DND-41 (cell line): ENCODE results near the gene DPYD.

ENCODE experiments used
- ATAC-seq: fragments of 200-7000 bp; cut with Tn5 transposase; 3 replicates; pipeline ENCODE4 v1.9.1; 2021; ENCODE audit warnings: low read depth; ENCODE audit not compliant: insufficient read depth
- DNase-seq: peaks from one replicate; pipeline ENCODE4 v3.0.0-alpha.2; 2020
- H2AFZ ChIP-seq: 2 replicates; pipeline ENCODE4 v1.6.0; 2012; ENCODE audit warnings: low read depth, low read length
- H3K27ac ChIP-seq: 2 replicates; pipeline ENCODE4 v1.5.1; 2012; ENCODE audit warnings: low read length, inconsistent platforms
- H3K27me3 ChIP-seq: fragments of 200-600 bp; sonication (generic); 2 replicates; pipeline ENCODE4 v1.6.0; 2012; ENCODE audit warnings: low read length, mild to moderate bottlenecking, inconsistent platforms; ENCODE audit not compliant: insufficient read depth, poor library complexity
- H3K36me3 ChIP-seq: 2 replicates; pipeline ENCODE4 v1.5.1; 2012; ENCODE audit warnings: low read length, inconsistent platforms; ENCODE audit not compliant: insufficient read depth
- H3K4me1 ChIP-seq: 2 replicates; pipeline ENCODE4 v1.5.1; 2012; ENCODE audit warnings: mild to moderate bottlenecking, low read length; ENCODE audit not compliant: insufficient read depth
- H3K4me2 ChIP-seq: 2 replicates; pipeline ENCODE4 v1.6.0; 2012; ENCODE audit warnings: mild to moderate bottlenecking, moderate library complexity, low read length, inconsistent platforms; ENCODE audit not compliant: insufficient read depth
- H3K4me3 ChIP-seq, 2 experiments: fragments of 200-600 bp in 1 of 2; shearing (Covaris generic) in 1 of 2; 2 replicates each; pipeline ENCODE4 v1.5.1; 2012 to 2016; ENCODE audit warnings: inconsistent platforms in 2 of 2, low read length in 2 of 2, mild to moderate bottlenecking in 2 of 2, low read depth in 1 of 2, moderate library complexity in 1 of 2
- H3K79me2 ChIP-seq: 2 replicates; pipeline ENCODE4 v1.6.0; 2012; ENCODE audit warnings: low read length, inconsistent platforms; ENCODE audit not compliant: insufficient read depth
- H3K9ac ChIP-seq: 2 replicates; pipeline ENCODE4 v1.6.0; 2012; ENCODE audit warnings: low read depth, mild to moderate bottlenecking, inconsistent platforms, low read length, moderate library complexity
- H3K9me3 ChIP-seq: 2 replicates; pipeline ENCODE4 v1.5.1; 2012; ENCODE audit warnings: low read length, moderate library complexity, mild to moderate bottlenecking, inconsistent platforms; ENCODE audit not compliant: insufficient read depth, severe bottlenecking
- H4K20me1 ChIP-seq: 2 replicates; pipeline ENCODE4 v1.6.0; 2012; ENCODE audit warnings: low read length; ENCODE audit not compliant: insufficient read depth
- CTCF ChIP-seq: IDR thresholded peaks from 2 replicates; pipeline ENCODE4 v1.5.1; 2012; ENCODE audit warnings: borderline replicate concordance, low read length, moderate library complexity, mild to moderate bottlenecking; ENCODE audit not compliant: poor library complexity, severe bottlenecking; ENCODE audit errors: extremely low read depth
- EZH2 ChIP-seq: IDR thresholded peaks from 3 replicates; pipeline ENCODE4 v1.6.1; 2012; ENCODE audit warnings: borderline replicate concordance, low read depth, mild to moderate bottlenecking, moderate library complexity, low read length, inconsistent platforms; ENCODE audit not compliant: severe bottlenecking

Gene DPYD

GRCh38 chr1:97943354-97943753 is 22.5 kb upstream of the DPYD start:
- DNase-seq (no peak), ATAC-seq (no peak)
- peak overlapping the region; percentile 69 for H3K4me2 ChIP-seq
- peak overlapping the region; percentile 95 for H3K27ac ChIP-seq
- no peaks in the 10 kb centered on the region for H3K9me3 ChIP-seq
- H3K9ac ChIP-seq = no peak overlapping the region
- no peak overlapping the region for H3K4me3 ChIP-seq
- H4K20me1 ChIP-seq = no peaks in the 10 kb centered on the region
- H3K27me3 ChIP-seq = no peaks in the 10 kb centered on the region
- TF ChIP-seq EZH2 (no peak), CTCF (no peak)
- no peak overlapping the region; the same call in 1 of the 2 replicates for H2AFZ ChIP-seq
- peaks cover 41% of the 10 kb centered on the region for H3K4me1 ChIP-seq
- H3K79me2 ChIP-seq = no peaks in the 10 kb centered on the region
- H3K36me3 ChIP-seq = no peaks in the 10 kb centered on the region

GRCh38 chr1:97942161-97943123 is 21.6 kb upstream of the DPYD start:
- no peaks in the 10 kb centered on the region for H3K9me3 ChIP-seq
- ATAC-seq = peak; percentile 83
- H3K36me3 ChIP-seq = no peaks in the 10 kb centered on the region
- H3K4me3 ChIP-seq = peak overlapping the region in 1 of 2 experiments; percentile 52; a peak in 2 of 4 replicates
- no peak for DNase-seq
- TF ChIP-seq CTCF (no peak), EZH2 (no peak)
- H2AFZ ChIP-seq = peak overlapping the region; percentile 46; the same call in 1 of the 2 replicates
- peaks cover 41% of the 10 kb centered on the region for H3K4me1 ChIP-seq
- H4K20me1 ChIP-seq = no peaks in the 10 kb centered on the region
- peak overlapping the region; percentile 69 for H3K4me2 ChIP-seq
- peak overlapping the region; percentile 48 for H3K9ac ChIP-seq
- H3K27ac ChIP-seq = peak overlapping the region; percentile 95
- H3K27me3 ChIP-seq = no peaks in the 10 kb centered on the region
- H3K79me2 ChIP-seq = no peaks in the 10 kb centered on the region

GRCh38 chr1:97938285-97938642 is 17.4 kb upstream of the DPYD start:
- ATAC-seq (no peak), DNase-seq (no peak)
- no peaks in the 10 kb centered on the region for H3K79me2 ChIP-seq
- H3K4me2 ChIP-seq = no peak overlapping the region
- no peak overlapping the region for H3K9ac ChIP-seq
- no peak overlapping the region for H3K4me3 ChIP-seq
- no peak overlapping the region for H3K27ac ChIP-seq
- peaks cover 49% of the 10 kb centered on the region for H3K4me1 ChIP-seq
- no peak overlapping the region; the same call in 1 of the 2 replicates for H2AFZ ChIP-seq
- H3K36me3 ChIP-seq = no peaks in the 10 kb centered on the region
- TF ChIP-seq EZH2 (no peak), CTCF (no peak)
- no peaks in the 10 kb centered on the region for H3K9me3 ChIP-seq
- no peaks in the 10 kb centered on the region for H4K20me1 ChIP-seq
- no peaks in the 10 kb centered on the region for H3K27me3 ChIP-seq
